GM12801 (cell line): Measurements from ENCODE around the gene FBXW4.

Experiments
- TF ChIP-seq, protein P1 (sequence below): IDR thresholded peaks from one replicate; pipeline ENCODE4 v1.5.1; 2011; ENCODE audit warnings: control low read depth; ENCODE audit not compliant: insufficient read length; ENCODE audit errors: extremely low read depth

FBXW4 gene

DNA sequence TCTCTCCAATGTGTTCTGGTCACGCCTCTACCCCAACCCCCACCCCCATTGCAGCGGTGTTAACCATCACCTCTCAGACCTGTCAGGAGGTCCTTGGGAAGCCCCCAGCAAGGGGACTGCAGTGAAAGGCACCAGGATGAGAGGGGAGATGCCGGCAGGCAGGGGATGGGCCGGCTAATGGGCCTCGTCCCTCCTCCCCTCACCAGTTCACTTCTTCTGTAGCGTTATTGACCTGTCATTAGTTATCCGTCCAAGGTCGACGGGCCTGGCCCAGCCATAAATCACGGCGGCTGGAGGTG is 125.7 kb downstream of the FBXW4 start:
- TF ChIP-seq, protein P1, sequence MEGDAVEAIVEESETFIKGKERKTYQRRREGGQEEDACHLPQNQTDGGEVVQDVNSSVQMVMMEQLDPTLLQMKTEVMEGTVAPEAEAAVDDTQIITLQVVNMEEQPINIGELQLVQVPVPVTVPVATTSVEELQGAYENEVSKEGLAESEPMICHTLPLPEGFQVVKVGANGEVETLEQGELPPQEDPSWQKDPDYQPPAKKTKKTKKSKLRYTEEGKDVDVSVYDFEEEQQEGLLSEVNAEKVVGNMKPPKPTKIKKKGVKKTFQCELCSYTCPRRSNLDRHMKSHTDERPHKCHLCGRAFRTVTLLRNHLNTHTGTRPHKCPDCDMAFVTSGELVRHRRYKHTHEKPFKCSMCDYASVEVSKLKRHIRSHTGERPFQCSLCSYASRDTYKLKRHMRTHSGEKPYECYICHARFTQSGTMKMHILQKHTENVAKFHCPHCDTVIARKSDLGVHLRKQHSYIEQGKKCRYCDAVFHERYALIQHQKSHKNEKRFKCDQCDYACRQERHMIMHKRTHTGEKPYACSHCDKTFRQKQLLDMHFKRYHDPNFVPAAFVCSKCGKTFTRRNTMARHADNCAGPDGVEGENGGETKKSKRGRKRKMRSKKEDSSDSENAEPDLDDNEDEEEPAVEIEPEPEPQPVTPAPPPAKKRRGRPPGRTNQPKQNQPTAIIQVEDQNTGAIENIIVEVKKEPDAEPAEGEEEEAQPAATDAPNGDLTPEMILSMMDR = no peak

DNA sequence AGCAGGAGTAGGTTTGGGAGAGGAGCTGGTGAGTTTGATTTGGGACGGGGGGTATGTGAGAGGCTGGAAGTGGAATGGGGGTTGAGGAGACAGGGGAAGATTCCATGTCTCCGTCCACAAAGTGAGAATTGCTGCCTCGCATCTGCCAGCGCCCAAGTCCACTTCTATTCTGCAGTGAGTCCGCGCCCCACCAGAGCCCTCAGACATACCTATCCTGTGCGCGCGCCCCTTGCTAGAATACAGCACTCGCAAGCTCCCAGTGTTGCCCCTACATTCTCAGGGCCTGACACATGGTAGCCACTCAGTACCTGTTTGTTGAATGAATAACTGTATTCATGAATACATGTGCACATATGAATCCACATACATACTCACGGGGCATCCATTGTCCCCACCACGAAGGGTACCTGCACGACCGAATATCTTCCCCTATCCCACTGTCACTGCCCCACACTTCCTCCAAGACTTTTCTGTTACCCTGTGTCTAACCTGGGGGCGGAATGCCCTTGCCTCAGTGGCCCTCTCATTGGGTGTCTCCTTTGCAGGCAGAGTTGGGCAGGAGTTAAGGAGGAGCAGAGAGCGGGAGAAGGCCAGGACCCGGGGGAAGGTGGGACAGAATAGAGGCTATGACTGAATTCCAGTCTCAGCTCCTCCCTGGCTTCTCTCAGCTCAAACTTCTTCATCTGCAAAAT is 126.8 kb downstream of the FBXW4 start:
- TF ChIP-seq, protein P1 = no peak

DNA sequence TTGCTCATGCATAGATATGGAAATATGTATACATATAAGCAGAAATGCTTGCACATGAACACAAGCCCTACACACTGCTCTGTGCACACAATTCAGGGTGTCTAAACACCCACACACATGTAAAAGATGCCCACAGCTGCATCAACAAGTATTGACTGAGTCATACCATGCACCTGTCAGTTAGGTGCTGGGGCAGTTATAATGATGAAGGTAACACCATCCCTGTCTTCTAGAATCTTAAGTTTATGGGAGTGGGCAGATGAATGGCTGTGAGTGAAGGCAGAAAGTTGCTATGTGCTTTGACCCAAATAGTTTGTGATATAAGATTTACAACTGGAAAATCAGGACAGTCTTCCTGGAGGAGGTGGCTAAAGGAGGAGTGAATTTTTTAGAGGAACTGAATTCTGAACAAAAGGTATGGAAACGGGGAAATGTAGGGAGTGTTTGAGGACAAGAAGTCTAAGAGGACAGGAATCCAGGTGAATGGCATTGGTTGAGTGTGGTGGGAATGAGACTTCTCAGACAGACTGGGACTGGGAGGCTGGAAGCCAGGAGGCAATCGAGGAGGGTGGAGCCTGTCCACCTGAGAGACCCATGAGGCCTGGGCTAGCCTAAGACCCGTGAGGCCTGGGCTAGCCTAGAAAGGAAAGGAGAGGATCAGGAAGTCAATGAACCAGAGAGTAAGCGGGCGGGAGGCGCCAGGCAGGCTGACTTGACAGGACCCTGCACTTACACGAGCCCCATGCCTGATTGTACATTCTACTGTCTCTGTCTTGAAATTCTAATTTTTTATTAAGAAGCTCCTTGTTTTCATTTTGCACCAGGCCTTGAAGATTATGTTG is 127.6 kb downstream of the FBXW4 start:
- TF ChIP-seq, protein P1 = no peak

DNA sequence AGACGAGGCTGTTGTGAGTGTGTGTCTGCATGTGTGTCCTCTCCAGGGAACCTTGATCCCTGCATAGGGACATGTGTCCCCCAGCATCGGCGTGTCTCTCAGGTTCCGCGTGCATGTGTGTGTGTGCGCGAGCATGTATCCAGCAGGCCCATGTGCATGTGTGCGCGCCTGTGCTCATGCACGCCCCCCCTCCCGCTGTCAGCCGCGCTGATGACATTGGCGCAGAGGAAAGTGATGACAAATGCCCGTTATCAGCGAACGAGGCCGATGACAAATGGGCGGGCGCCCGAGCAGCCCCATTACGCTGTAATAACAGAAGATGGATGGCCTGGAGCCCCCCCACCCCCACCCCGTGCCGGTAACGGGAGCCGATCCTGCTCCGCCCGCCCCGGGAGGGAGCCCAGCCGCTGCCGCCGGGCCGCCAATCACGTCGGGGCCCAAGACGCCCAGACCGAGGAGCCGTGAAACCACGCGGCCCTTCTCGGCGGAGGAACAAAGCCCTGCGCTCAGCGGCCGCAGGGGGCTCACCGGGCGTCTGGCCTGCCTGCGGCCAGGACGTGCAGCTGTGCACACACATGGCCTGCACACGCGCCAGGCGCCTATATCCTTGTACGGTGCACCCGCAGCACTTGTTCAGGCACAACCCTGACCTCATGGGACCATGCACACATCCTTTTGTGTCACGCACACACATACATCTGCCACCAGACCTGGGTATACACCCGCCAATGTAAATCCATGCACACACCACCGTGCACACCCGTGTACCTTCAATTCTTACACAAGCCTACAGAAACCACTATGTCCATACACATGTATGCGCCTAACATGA is 128.4 kb downstream of the FBXW4 start:
- TF ChIP-seq, protein P1 = no peak

DNA sequence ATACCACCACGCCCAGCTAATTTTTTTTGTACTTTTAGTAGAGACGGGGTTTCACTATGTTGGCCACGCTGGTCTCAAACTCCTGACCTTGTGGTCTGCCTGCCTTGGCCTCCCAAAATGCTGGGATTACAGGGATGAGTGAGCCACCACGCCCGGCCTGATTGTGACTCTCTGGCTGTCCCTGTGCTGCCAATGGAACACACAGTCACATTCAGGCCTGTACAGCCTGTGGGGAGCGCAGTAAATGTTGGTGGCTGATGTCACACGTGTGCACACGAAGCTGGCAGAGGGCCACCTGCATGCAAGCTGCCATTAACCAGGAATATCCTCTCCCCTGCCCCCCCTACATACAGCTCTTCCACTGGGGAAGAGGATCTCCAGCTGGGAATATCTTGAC is 129.0 kb downstream of the FBXW4 start:
- TF ChIP-seq, protein P1 = no peak

DNA sequence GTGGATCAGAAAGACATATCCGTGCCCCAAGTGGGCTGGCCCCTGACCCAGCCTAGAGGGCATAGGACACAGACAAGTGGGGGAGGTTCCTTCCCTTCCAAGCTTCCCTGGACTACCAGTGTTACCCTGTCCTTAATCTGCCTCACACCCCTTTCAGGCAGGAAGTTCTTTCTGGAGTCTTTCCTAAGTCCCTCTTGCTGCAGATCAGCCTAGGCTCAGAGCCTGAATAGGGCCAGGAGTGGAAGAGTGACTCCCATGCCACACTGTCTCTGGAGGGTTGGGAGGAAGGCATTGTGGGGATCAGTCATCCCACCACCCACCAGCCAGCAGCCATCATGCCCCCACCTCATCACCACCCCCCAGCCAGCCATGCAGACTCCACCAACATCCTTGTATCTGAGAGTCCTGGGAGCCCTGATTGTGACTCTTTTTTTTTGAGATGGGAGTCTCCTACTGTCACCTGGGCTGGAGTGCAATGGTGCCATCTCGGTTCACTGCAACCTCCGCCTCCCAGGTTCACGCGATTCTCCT is 129.5 kb downstream of the FBXW4 start:
- TF ChIP-seq, protein P1 = no peak

DNA sequence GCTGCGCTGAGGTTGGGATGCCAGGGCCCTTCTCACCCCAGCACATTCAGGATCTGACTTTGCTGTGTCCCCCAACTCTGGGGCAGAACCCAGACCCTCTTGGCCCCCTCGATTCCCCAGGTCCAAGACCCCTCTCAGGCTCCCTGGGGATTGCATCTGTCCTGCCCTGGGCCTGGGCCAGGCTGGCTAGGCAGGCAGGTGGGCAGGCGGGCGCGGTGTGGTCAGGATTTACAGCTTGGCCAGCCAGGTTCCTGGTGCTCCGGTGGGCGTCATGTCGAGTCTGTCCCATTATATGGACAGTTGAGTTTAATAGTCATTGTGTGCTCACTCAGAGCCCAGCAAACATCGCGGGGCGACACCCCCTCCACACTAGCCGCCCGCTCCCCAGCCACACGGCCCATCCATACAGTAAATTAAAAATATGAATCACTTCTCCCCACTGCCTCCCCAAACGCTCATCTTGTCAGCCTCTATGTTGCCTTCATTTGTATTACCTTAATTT is 130.4 kb downstream of the FBXW4 start:
- TF ChIP-seq, protein P1 = no peak
